GM12878 (cell line): ENCODE data around the gene C16orf87. TPM values are rescaled to one million over a fixed set of nuclear protein-coding genes. Genes with fewer than 3 reads are reported as not detected.

Experiments used
- ATAC-seq: fragments of 200-7000 bp; cut with Tn5 transposase; 3 replicates; pipeline ENCODE4 v1.9.1; 2020; ENCODE audit warnings: mild to moderate bottlenecking, moderate library complexity
- BruUV-seq: library from RNA; stranded (reverse); fragments of 400-500 nt; replicated peaks from 2 replicates; lab custom pipeline; 2021; lab: Mats Ljungman, UMichigan
- CTCF ChIA-PET: fragments of 300-600 bp; sonication (Branson Sonifier 250); formaldehyde crosslinking; extraction: SDS; loops from one replicate; lab custom pipeline; 2021; ENCODE audit warnings: inconsistent platforms; lab: Yijun Ruan, JAX
- POLR2A ChIA-PET: fragments of 350-600 bp; formaldehyde crosslinking; extraction: SDS; loops from one replicate; lab custom pipeline; 2021; ENCODE audit warnings: inconsistent platforms; lab: Charles Lee
- RAD21 ChIA-PET: fragments of 300-600 bp; sonication (Branson Sonifier 250); formaldehyde crosslinking; loops from one replicate; lab custom pipeline; 2023; ENCODE audit warnings: antibody characterized with exemption; ENCODE audit not compliant: unreplicated experiment; lab: Charles Lee
- SMC1A ChIA-PET: fragments of 300-600 bp; sonication (Branson Sonifier 250); formaldehyde crosslinking; loops from one replicate; lab custom pipeline; 2023; ENCODE audit not compliant: unreplicated experiment, uncharacterized antibody; lab: Charles Lee
- DNase-seq: peaks from one replicate; pipeline ENCODE4 v3.0.0-alpha.2; 2011; ENCODE audit warnings: low read depth, low spot score
- FAIRE-seq: peaks from 3 replicates; lab custom pipeline; 2011; peaks lifted over from hg19 to GRCh38; lab: Jason Lieb, UNC
- H2AFZ ChIP-seq: 2 replicates; pipeline ENCODE4 v1.6.0; 2011; ENCODE audit warnings: low read depth, low read length, control low read depth; ENCODE audit not compliant: control insufficient read depth
- H3K27ac ChIP-seq: 2 replicates; pipeline ENCODE4 v1.5.1; 2011; ENCODE audit warnings: control low read depth; ENCODE audit not compliant: control insufficient read depth, insufficient read depth
- H3K27me3 ChIP-seq, 2 experiments: replicated peaks in 1 of 2; 2 replicates each; pipeline versions ENCODE4 v1.6.0 to v1.6.1; 2011; ENCODE audit warnings: low read length in 1 of 2; ENCODE audit not compliant: control insufficient read depth in 2 of 2, insufficient read depth in 2 of 2
- H3K36me3 ChIP-seq, 2 experiments: 2 replicates each; pipeline ENCODE4 v1.5.1; 2011; ENCODE audit warnings: low read length in 1 of 2; ENCODE audit not compliant: control insufficient read depth in 2 of 2, insufficient read depth in 2 of 2
- H3K4me1 ChIP-seq: 2 replicates; pipeline ENCODE4 v1.6.1; 2011; ENCODE audit warnings: mild to moderate bottlenecking, low read length, moderate library complexity, mixed read lengths; ENCODE audit not compliant: control insufficient read depth, insufficient read depth
- H3K4me2 ChIP-seq: 2 replicates; pipeline ENCODE4 v1.6.0; 2011; ENCODE audit warnings: control low read depth; ENCODE audit not compliant: control insufficient read depth, insufficient read depth
- H3K4me3 ChIP-seq: fragments of 200-600 bp; sonication (generic); 2 replicates; pipeline ENCODE4 v1.5.1; 2016
- H3K79me2 ChIP-seq: 2 replicates; pipeline ENCODE4 v1.6.0; 2011; ENCODE audit warnings: low read length; ENCODE audit not compliant: control insufficient read depth, insufficient read depth
- H3K9ac ChIP-seq: 2 replicates; pipeline ENCODE4 v1.8.0; 2011; ENCODE audit warnings: low read length, control low read depth, mixed read lengths; ENCODE audit not compliant: control insufficient read depth, insufficient read depth
- H3K9me3 ChIP-seq: replicated peaks from 3 replicates; pipeline ENCODE4 v1.5.1; 2011; ENCODE audit warnings: mild to moderate bottlenecking, low read length; ENCODE audit not compliant: control insufficient read depth, insufficient read depth
- H4K20me1 ChIP-seq: 2 replicates; pipeline ENCODE4 v1.6.0; 2011; ENCODE audit not compliant: control insufficient read depth, insufficient read depth
- CREM ChIP-seq: IDR thresholded peaks from 2 replicates; pipeline ENCODE4 v1.6.1; 2014; ENCODE audit warnings: antibody characterized with exemption, low read depth
- EP300 ChIP-seq, 2 experiments: fragments of 150-350 bp in 1 of 2; IDR thresholded peaks; 2 replicates each; pipeline ENCODE4 v1.6.1; 2011 to 2012; ENCODE audit warnings: low read depth in 2 of 2, low read length in 2 of 2, borderline replicate concordance in 1 of 2, improper control_type of control experiment in 1 of 2, inconsistent platforms in 1 of 2; ENCODE audit not compliant: control insufficient read depth in 1 of 2
- FOS ChIP-seq: IDR thresholded peaks from 3 replicates; pipeline ENCODE4 v1.6.1; 2011; ENCODE audit warnings: borderline replicate concordance; ENCODE audit not compliant: insufficient read length; ENCODE audit errors: extremely low read depth
- IRF4 ChIP-seq: IDR thresholded peaks from 2 replicates; pipeline ENCODE4 v1.6.1; 2011; ENCODE audit warnings: low read depth, low read length
- MTA3 ChIP-seq: IDR thresholded peaks from 2 replicates; pipeline ENCODE4 v1.6.1; 2012; ENCODE audit warnings: low read length, inconsistent platforms, borderline replicate concordance
- SREBF1 ChIP-seq: IDR thresholded peaks from 2 replicates; pipeline ENCODE4 v1.6.1; 2012; ENCODE audit warnings: mild to moderate bottlenecking, low read length
- TCF7 ChIP-seq: IDR thresholded peaks from 2 replicates; pipeline ENCODE4 v1.6.1; 2014; ENCODE audit warnings: antibody characterized with exemption, borderline replicate concordance
- WGBS: methylation state at CpG from one replicate; pipeline ENCODE4 v1.1.6; 2016; ENCODE audit warnings: low lambda C conversion rate; ENCODE audit not compliant: insufficient replicate concordance, insufficient coverage; ENCODE audit errors: missing lambda C conversion rate; 5-methylcytosine and 5-hydroxymethylcytosine counted together
- in situ Hi-C: fragments of 300-500 bp; cut with MboI; formaldehyde crosslinking; loops from 9 replicates; pipeline ENCODE4 v1.14.3; 2018; ENCODE audit warnings: mixed read lengths
- intact Hi-C: fragments of 100-400 bp; cut with micrococcal nuclease; formaldehyde crosslinking; loops from one replicate; pipeline ENCODE4 v1.14.2; 2022; ENCODE audit not compliant: unreplicated experiment
- polyA plus RNA-seq, 11 experiments: library from polyadenylated mRNA; depleted of rRNA in 4 of 11; unstranded in 6 of 11; stranded (reverse) in 5 of 11; fragments of >200 nt; fragmentation: Nextera tagmentation in 4 of 11; fragmentation: Illumina TruSeq in 1 of 11; extraction: Ambion mirVana in 4 of 11; extraction: Trizol in 1 of 11; gene quantifications; 1 replicate in 1 of 11; 2 replicates in 10 of 11; pipeline versions ENCODE4 v1.2.1 to v1.2.3, GENCODE V29; 2011 to 2016; ENCODE audit warnings: inconsistent platforms in 2 of 11, missing spikeins in 2 of 11, low read depth in 1 of 11
- total RNA-seq, 4 experiments: library from RNA; depleted of rRNA in 3 of 4; stranded (reverse); fragments of >200 nt in 3 of 4; fragmentation: Illumina TruSeq in 1 of 4; extraction: Trizol in 1 of 4; gene quantifications; 2 replicates each; pipeline versions ENCODE4 v1.2.1 to v1.2.3, GENCODE V29; 2013 to 2021

C16orf87 gene
- total and polyA plus RNA-seq, 10 of the 15 experiments (the other 5 are each of a cell fraction or from before 2014, with no cell fraction given) = 18.4 to 72.6 (median 31.0) TPM

GRCh38 chr16:46811682-46812081 lies 19.3 kb downstream of the C16orf87 start:
- DNase-seq (no peak), ATAC-seq (no peak), FAIRE-seq (no peak)
- RAD21 ChIA-PET = no interaction called here
- Histone ChIP-seq H2AFZ (no peak overlapping the region), H3K4me1 (peaks cover 22% of the 10 kb centered on the region), H3K4me2 (no peak overlapping the region), H3K79me2 (peaks cover 90% of the 10 kb centered on the region), H3K36me3 (peaks cover 2 to 9% of the 10 kb centered on the region in 2 experiments; a peak in 3 of 4 replicates), H3K9ac (no peak overlapping the region), H3K27me3 (no peaks in the 10 kb centered on the region), H3K9me3 (peaks cover 8% of the 10 kb centered on the region), H4K20me1 (no peaks in the 10 kb centered on the region), H3K27ac (no peak overlapping the region), H3K4me3 (no peak overlapping the region)
- POLR2A ChIA-PET = interaction anchor here (3.5 kb wide), 1 partner anchor 16 kb away, joined by 11 read pairs; no protein-coding TSS in a partner anchor
- SMC1A ChIA-PET = interaction anchor here (1.3 to 4.2 kb wide), 3 partner anchors 9 to 11 kb away, joined by 3 to 20 read pairs (median 4); no protein-coding TSS in a partner anchor
- no TSS peak for BruUV-seq
- WGBS = 97% methylated on average over 5 of the region's 5 CpGs
- in situ Hi-C loops (no loop called here), intact Hi-C loops (no loop called here)
- CTCF ChIA-PET = interaction anchor here (0.6 to 1.0 kb wide), 3 partner anchors 11 to 14 kb away, joined by 3 read pairs; no protein-coding TSS in a partner anchor
- TF ChIP-seq EP300 (IDR thresholded peaks at IDR 0.05; ENCODE audit: borderline replicate concordance in 1 of 2, control insufficient read depth in 1 of 2, low read depth in 2 of 2, low read length in 2 of 2) (no peak), CREM (no peak), IRF4 (no peak), FOS (no peak), MTA3 (no peak), TCF7 (no peak), SREBF1 (no peak)
